Measurements from ENCODE around the gene PAM. TPM values are rescaled to one million over a fixed set of nuclear protein-coding genes. Genes with fewer than 3 reads are reported as not detected.

PAM gene
- total and polyA plus RNA-seq, 2 donors (not counting 3 experiments of a cell fraction or from before 2014, with no cell fraction given), result 118 to 176 TPM

GRCh38 chr5:102755686-102756371 is 724 bp downstream of the PAM start:
- no peaks in the 10 kb centered on the region for H3K36me3 ChIP-seq (ENCODE audit: control insufficient read depth in 2 of 2, extremely low read depth in 1 of 2, insufficient read depth in 2 of 2, low read length in 2 of 2)
- H3K79me2 ChIP-seq (ENCODE audit: control insufficient read depth, insufficient read depth, low read length), result peaks cover 15% of the 10 kb centered on the region
- CTCF ChIA-PET, result interaction anchor here (1.0 to 4.2 kb wide), 9 partner anchors 10 to 364 kb away, joined by 3 to 25 read pairs (median 5); partner anchors contain the start of gene GIN1
- H3K4me2 ChIP-seq (ENCODE audit: insufficient read depth, low read length), result peak overlapping the region; percentile 90
- no peaks in the 10 kb centered on the region for H3K27me3 ChIP-seq (ENCODE audit: control insufficient read depth in 2 of 2, insufficient read depth in 2 of 2, low read length in 2 of 2)
- H3K4me3 ChIP-seq (replicated peaks in 1 of 3; ENCODE audit: insufficient read depth in 1 of 3, low read depth in 1 of 3, low read length in 3 of 3), result peak overlapping the region; percentile 73 to 90 (median 86)
- H2AFZ ChIP-seq (ENCODE audit: low read depth, low read length), result peak overlapping the region; percentile 76
- POLR2A ChIA-PET, result interaction anchor here (0.6 to 1.1 kb wide), 3 partner anchors 25 to 218 kb away, joined by 3 to 8 read pairs (median 3); no protein-coding TSS in a partner anchor
- H4K20me1 ChIP-seq (replicated peaks; ENCODE audit: control insufficient read depth, extremely low read depth, insufficient read depth, low read length), result no peaks in the 10 kb centered on the region
- H3K9ac ChIP-seq (replicated peaks; ENCODE audit: extremely low read depth, insufficient read depth, low read length), result peak overlapping the region; percentile 97
- intact Hi-C loops (cut with micrococcal nuclease), result loop anchor here (1.0 to 2.0 kb wide), 5 partner anchors 15 to 364 kb away; partner anchors contain the start of genes GIN1 and PPIP5K2
- H3K9me3 ChIP-seq (replicated peaks; ENCODE audit: control insufficient read depth, insufficient read depth, low read length), result no peaks in the 10 kb centered on the region
- no peaks in the 10 kb centered on the region for H3K9me1 ChIP-seq (replicated peaks; ENCODE audit: control insufficient read depth, extremely low read depth, insufficient read depth, low read length)
- peaks cover 15% of the 10 kb centered on the region for H3K4me1 ChIP-seq (ENCODE audit: control insufficient read depth, extremely low read depth, insufficient read depth, low read length)
- BruUV-seq (replicated peaks), result TSS peak; percentile 90
- peak overlapping the region; percentile 81 for H3K27ac ChIP-seq (ENCODE audit: insufficient read depth, low read depth, low read length)
- dilution Hi-C loops (cut with MboI; ENCODE audit: extremely low pct_ligation_motif_present, low sequenced_read_pairs), result no loop called here
- TF ChIP-seq MYC (IDR thresholded peaks at IDR 0.05; ENCODE audit: low read depth, low read length), result no peak
- TF ChIP-seq CTCF (IDR thresholded peaks at IDR 0.05; ENCODE audit: extremely low read depth in 1 of 2, insufficient read depth in 1 of 2, low read depth in 1 of 2, low read length in 2 of 2), result no peak
- TF ChIP-seq JUN (IDR thresholded peaks at IDR 0.05; ENCODE audit: borderline replicate concordance, insufficient read depth, insufficient read length, low read depth), result no peak
- no peak for TF ChIP-seq GATA2 (IDR thresholded peaks at IDR 0.05; ENCODE audit: insufficient read depth, insufficient read length, low read depth, low read length)
- no peak for TF ChIP-seq EZH2 (IDR thresholded peaks at IDR 0.05; ENCODE audit: borderline replicate concordance, low read depth, low read length, severe bottlenecking)
- no peak for TF ChIP-seq POLR2A (IDR thresholded peaks at IDR 0.05; ENCODE audit: low read depth, low read length)
- no peak for TF ChIP-seq POLR2AphosphoS5 (IDR thresholded peaks at IDR 0.05; ENCODE audit: insufficient read depth, low read depth, low read length)
- TF ChIP-seq MAX (IDR thresholded peaks at IDR 0.05; ENCODE audit: insufficient read depth, insufficient read length), result no peak
- TF ChIP-seq FOS (IDR thresholded peaks at IDR 0.05; ENCODE audit: borderline replicate concordance, insufficient read depth, low read length), result no peak
- DNase-seq (ENCODE audit: low read depth, low spot score) (peak; percentile 78), FAIRE-seq (peak; percentile 73)
